ENCODE data around the gene CASS4.

Gene CASS4

DNA sequence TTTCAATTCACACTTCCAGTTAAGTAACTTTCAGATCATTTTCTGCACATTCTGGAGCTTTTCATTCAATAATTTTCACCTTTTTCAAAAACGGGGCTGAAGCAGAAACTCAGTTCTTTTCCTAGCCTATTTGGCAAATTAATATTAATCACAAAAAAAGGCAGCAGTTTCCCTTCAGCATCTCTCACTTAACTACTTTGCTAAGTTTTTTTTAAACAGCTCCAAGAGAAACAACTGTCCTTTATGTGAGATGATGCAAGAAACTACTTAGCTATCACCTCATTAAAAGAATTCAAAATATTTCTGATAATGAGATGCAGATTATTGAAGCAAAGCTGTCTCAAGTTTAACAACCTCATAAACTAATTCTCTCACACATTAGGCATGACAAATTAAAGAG is 11.8 kb downstream of the CASS4 start:
- DNase-seq (ENCODE audit: low read depth, low spot score): no peak

DNA sequence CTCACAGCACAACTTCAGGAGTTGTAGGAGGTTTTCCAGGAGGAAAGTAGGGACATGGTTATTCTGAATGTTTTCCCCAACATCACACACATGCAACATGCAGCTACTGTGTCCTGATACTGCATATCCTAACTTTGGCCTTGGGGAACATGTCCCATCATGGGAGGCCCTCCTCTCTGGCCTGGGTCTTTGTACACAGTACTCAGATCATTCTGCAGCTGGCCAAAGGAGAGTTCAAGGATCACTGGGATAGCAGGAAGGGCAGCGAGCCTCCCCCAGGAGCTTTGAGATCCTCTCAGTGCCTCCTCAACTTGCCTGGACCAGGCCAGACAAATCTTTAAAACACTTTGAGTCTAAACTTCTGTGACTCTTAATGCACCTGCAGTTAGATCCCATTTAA is 12.9 kb downstream of the CASS4 start:
- no peak for DNase-seq (ENCODE audit: low read depth, low spot score)

DNA sequence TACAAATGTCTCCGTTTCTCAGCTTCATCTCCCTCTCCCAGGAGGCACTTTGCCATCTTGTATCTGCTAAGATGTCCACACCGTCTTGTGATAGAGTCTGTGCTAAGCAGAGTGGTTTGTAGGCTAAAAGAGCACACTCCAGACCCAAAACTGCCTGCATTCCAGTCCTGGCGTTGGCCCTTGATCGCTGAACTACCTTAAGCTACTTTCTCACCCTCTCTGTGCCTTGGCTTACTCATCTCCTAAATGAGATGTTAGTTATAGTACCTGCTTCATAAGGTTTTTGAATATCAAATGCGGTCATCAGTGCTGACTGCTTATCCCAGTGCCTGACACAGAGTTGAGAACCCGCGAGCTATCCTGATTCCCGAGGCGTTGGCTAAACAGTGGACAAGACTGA is 14.0 kb downstream of the CASS4 start:
- no peak for DNase-seq (ENCODE audit: low read depth, low spot score)

DNA sequence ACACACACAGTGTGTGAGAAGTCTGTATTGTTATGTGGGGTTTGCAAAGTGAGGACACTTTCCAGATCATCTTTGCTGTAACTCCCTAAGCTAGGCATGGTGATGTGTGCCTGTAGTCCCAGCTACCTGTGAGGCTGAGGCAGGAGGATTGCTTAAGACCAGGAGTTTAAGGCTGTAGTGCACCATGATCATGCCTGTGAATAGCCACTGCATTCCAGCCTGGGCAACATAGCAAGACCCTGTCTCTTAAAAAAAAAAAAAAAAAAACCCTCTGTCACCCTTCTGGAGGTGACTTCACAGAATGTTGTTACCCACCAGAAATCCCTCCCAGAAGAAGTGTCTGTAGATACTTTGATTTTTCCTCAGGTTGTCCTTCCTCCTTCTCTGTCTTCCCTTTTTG is 14.9 kb downstream of the CASS4 start:
- no peak for DNase-seq (ENCODE audit: low read depth, low spot score)

DNA sequence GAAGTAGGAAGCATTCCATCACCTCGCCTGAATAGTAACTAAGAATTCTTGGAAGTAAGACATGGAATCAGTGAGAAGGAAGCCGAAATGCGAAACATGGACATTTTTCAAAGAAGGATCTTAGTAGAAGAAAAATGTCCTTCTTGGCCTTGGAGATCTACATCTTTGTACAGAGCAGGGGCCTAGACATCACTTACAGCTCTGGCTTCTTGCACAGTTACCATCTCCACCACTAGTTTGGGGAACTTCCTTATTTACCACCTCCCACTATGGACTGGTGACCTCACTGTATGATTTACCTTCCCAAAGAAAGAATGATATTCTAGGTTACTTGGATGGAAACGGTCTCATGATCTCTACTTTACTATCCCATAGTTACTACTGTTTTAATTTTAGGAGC is 15.7 kb downstream of the CASS4 start:
- DNase-seq (ENCODE audit: low read depth, low spot score): no peak

GRCh38 chr20:56428410-56428809 is 16.4 kb downstream of the CASS4 start:
- DNase-seq (ENCODE audit: low read depth, low spot score): no peak

- DNase-seq (ENCODE audit: low read depth, low spot score): no peak
These were observed 16.8 kb downstream of the CASS4 start for GRCh38 chr20:56428881-56429280.

DNA sequence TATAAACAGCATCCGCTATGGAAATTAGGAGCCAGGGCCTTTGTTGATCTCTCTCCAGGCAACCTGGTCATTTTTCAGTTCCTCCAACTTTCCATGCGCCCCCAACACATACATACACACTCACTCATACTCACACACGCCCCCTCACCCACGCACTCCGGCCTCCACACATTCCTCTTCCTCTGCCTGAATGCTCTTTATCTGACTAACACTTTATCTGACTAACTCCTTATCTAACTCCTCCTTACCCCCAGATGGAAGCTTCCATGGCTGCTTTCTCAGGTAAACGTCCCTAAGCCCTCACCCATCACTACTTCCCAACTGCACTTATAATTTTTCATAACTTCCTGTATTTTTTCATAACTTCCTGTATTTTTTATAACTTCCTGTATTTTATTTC is 17.4 kb downstream of the CASS4 start:
- no peak for DNase-seq (ENCODE audit: low read depth, low spot score)

- no peak for DNase-seq (ENCODE audit: low read depth, low spot score)
These were observed 17.9 kb downstream of the CASS4 start for GRCh38 chr20:56429941-56430340.

GRCh38 chr20:56430461-56430860 is 18.4 kb downstream of the CASS4 start:
- DNase-seq (ENCODE audit: low read depth, low spot score): peak; percentile 23

DNA sequence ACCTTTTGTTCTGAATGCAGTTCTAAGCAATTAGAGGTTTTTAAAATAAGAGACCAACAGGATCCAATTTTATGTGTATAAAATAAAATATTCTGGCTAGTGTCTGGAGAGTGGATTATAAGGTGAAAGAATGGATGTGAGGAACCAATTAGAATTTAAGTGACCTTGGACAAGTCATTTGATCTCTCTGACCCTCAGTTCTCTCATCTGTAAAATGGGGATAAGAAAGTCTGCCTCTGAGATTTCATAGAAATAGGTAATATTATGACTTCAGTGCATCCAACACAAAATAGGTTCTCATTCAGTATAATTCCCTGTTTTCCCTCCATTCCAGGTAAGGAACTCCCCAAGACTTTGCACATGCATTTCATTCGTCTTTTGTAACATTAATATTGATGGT is 18.9 kb downstream of the CASS4 start:
- no peak for DNase-seq (ENCODE audit: low read depth, low spot score)

- no peak for DNase-seq (ENCODE audit: low read depth, low spot score)
These were observed 19.4 kb downstream of the CASS4 start for GRCh38 chr20:56431471-56431870.

- DNase-seq (ENCODE audit: low read depth, low spot score): no peak
These were observed 21.3 kb downstream of the CASS4 start for GRCh38 chr20:56433221-56433879.

DNA sequence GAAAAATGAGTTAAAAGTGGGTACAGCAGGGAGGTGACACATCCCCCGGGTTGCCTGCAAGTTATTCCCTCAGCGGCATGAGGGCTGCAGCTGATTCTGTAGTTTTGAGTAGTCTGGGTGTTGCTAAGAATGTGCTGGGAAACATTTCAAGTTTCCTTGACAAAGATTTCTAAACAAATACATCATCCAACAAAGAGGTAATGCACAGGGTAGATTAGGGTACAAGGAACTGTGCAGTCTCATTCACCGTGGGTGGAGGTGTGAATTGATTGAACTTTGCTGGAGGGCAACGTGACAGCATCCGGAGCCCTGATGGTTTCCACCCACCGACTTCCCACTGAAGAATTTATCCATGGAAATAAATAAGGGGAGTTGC is 21.8 kb downstream of the CASS4 start:
- no peak for DNase-seq (ENCODE audit: low read depth, low spot score)

GRCh38 chr20:56437196-56437960 is 25.3 kb downstream of the CASS4 start:
- DNase-seq (ENCODE audit: low read depth, low spot score): no peak

- DNase-seq (ENCODE audit: low read depth, low spot score): no peak
These were observed 26.2 kb downstream of the CASS4 start for GRCh38 chr20:56438284-56438683.

- peak; percentile 87 for DNase-seq (ENCODE audit: low read depth, low spot score)
These were observed 27.8 kb downstream of the CASS4 start for GRCh38 chr20:56439771-56440291.

GRCh38 chr20:56440346-56441007 is 28.4 kb downstream of the CASS4 start:
- DNase-seq (ENCODE audit: low read depth, low spot score): no peak

- no peak for DNase-seq (ENCODE audit: low read depth, low spot score)
These were observed 30.6 kb downstream of the CASS4 start for GRCh38 chr20:56442389-56443365.

DNA sequence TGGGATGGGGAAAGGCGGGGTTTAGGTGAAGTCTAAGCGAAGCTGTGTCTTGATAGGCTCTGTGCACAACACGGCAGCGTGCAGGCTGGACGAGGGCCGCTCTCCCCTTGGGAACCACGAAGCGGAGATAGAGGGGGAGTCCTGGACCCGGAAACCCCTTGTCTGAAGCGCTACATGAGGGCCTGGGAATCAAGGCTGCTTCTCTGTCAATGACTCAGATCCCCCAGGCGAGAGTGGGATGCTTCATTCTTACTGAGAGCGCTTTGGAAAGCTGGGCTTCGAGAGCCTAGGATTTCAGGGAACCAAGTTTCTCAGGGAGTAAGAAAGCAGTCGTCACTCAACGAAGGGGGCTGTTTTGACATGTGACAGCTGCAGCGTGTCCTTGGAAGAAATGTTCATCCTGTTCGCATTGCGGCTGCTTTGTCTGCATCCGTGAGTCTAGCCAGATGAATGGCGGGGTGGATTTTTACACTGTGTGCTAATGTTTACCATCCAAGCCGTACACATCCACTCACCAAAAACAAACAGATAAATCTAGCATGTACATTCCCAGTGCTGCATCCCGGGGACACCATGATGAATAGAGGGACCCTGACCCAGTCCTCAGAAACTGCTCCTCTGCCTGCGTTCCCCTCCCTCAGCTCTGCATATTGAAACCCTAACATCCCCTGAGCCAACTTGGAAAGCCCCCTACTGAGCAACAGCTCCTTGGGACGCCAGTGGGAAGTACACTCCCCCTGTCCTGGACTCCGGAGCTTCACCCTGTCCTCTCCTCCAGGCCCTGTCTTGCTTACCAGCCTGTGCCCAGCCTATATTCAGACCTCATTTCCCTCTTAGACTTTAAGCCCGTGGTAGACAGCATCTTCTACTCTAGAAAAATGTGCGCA is 31.8 kb downstream of the CASS4 start:
- peak; percentile 32 for DNase-seq (ENCODE audit: low read depth, low spot score)
